Colonic mucosa (tissue), 4 donors: ENCODE results near the gene MAP2K5. TPM values are rescaled to one million over a fixed set of nuclear protein-coding genes. Genes with fewer than 3 reads are reported as not detected.

Experiments
- DNase-seq: peaks from one replicate; pipeline ENCODE4 v3.0.0-alpha.2; 2020
- H3K27ac ChIP-seq: fragments of 200-600 bp; one replicate; pipeline ENCODE4 v1.8.0; 2021
- H3K27me3 ChIP-seq: fragments of 200-600 bp; one replicate; pipeline ENCODE4 v1.8.0; 2021
- H3K36me3 ChIP-seq: fragments of 200-600 bp; one replicate; pipeline ENCODE4 v1.8.0; 2021
- H3K4me1 ChIP-seq: fragments of 200-600 bp; one replicate; pipeline ENCODE4 v1.8.0; 2021; ENCODE audit warnings: mild to moderate bottlenecking
- H3K4me3 ChIP-seq: fragments of 200-600 bp; one replicate; pipeline ENCODE4 v1.8.0; 2021
- H3K9ac ChIP-seq, 2 donors: one replicate each; pipeline ENCODE4 v1.7.0; 2013; ENCODE audit warnings: control low read depth in 2 of 2, low read depth in 2 of 2, low read length in 2 of 2
- H3K9me3 ChIP-seq: fragments of 200-600 bp; one replicate; pipeline ENCODE4 v1.8.0; 2021
- CTCF ChIP-seq: fragments of 200-600 bp; IDR thresholded peaks from one replicate; pipeline ENCODE4 v1.8.0; 2022; ENCODE audit warnings: antibody characterized with exemption, mild to moderate bottlenecking
- intact Hi-C: fragments of 100-400 bp; cut with DNase I; formaldehyde crosslinking; loops from one replicate; pipeline ENCODE4 v1.14.1; 2022
- total RNA-seq, 2 donors: library from RNA; stranded (reverse); fragmentation: NEBNext Ultra II Directional in 1 of 2; extraction: Animal tissue kit (Norgen Biotek cat#: 25700) in 1 of 2; gene quantifications; one replicate each; pipeline ENCODE4 v1.2.1, GENCODE V29; 2021
- donor health status: healthy.
- donor health status: DM: no; HTN: no; CAD: no.
- donor health status: DM: no; HTN: no; CAD: no.

MAP2K5 gene
- total RNA-seq, 2 donors from 2014 or later = 19.1 to 20.2 TPM

GRCh38 chr15:67569668-67570067, 27.2 kb downstream of the MAP2K5 start:
- H3K9ac ChIP-seq = no peak overlapping the region
- intact Hi-C loops = no loop called here
- no peak for DNase-seq
- peak overlapping the region; percentile 88 for H3K27ac ChIP-seq
- H3K27me3 ChIP-seq = no peaks in the 10 kb centered on the region
- no peak for TF ChIP-seq CTCF
- no peaks in the 10 kb centered on the region for H3K9me3 ChIP-seq
- H3K36me3 ChIP-seq = no peaks in the 10 kb centered on the region
- H3K4me3 ChIP-seq = no peak overlapping the region
- H3K4me1 ChIP-seq = no peaks in the 10 kb centered on the region

- Histone ChIP-seq H3K9ac (no peak overlapping the region), H3K36me3 (no peaks in the 10 kb centered on the region), H3K4me1 (no peaks in the 10 kb centered on the region), H3K4me3 (no peak overlapping the region), H3K27me3 (no peaks in the 10 kb centered on the region), H3K27ac (peak overlapping the region; percentile 88), H3K9me3 (no peaks in the 10 kb centered on the region)
- intact Hi-C loops = no loop called here
- TF ChIP-seq CTCF = no peak
- no peak for DNase-seq
These were observed 28.6 kb downstream of the MAP2K5 start for GRCh38 chr15:67570875-67571647.

GRCh38 chr15:67571648-67572415, 29.3 kb downstream of the MAP2K5 start:
- Histone ChIP-seq H3K27me3 (no peaks in the 10 kb centered on the region), H3K36me3 (no peaks in the 10 kb centered on the region), H3K27ac (peak overlapping the region; percentile 88), H3K4me1 (no peaks in the 10 kb centered on the region), H3K9ac (peak overlapping the region in 1 of 2 donors; percentile 73), H3K4me3 (no peak overlapping the region), H3K9me3 (no peaks in the 10 kb centered on the region)
- intact Hi-C loops = no loop called here
- DNase-seq = peak; percentile 52
- no peak for TF ChIP-seq CTCF

GRCh38 chr15:67573194-67573593, 30.7 kb downstream of the MAP2K5 start:
- intact Hi-C loops = no loop called here
- H3K36me3 ChIP-seq = no peaks in the 10 kb centered on the region
- no peak overlapping the region for H3K4me3 ChIP-seq
- no peaks in the 10 kb centered on the region for H3K4me1 ChIP-seq
- H3K27me3 ChIP-seq = no peaks in the 10 kb centered on the region
- no peaks in the 10 kb centered on the region for H3K9me3 ChIP-seq
- H3K27ac ChIP-seq = no peak overlapping the region
- no peak for DNase-seq
- no peak for TF ChIP-seq CTCF
- H3K9ac ChIP-seq = no peak overlapping the region

DNA sequence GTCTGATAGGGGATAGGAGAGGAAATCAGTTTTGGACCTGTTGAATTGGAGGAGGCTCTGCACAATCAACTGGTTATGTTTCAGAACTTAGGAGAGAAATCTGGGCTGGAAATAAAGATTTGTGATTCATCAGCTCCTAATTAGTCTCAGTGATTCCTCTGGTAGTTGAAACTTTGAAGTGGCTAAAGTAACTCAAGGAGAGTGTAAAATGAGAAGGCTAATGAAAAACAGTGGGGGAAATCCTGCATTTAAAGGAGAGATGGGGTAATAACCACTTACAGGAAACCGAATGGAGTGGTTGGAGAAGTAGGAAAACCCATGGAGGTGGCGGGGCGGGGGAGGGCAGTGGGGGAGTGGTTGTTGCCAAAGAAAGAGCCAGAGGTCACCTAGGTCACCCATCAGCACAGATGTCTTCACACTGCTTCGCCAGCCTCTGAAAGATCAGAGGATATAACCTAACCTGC, 32.6 kb downstream of the MAP2K5 start:
- Histone ChIP-seq H3K9ac (no peak overlapping the region), H3K4me3 (no peak overlapping the region), H3K27ac (no peak overlapping the region), H3K27me3 (no peaks in the 10 kb centered on the region), H3K9me3 (no peaks in the 10 kb centered on the region), H3K36me3 (no peaks in the 10 kb centered on the region), H3K4me1 (no peaks in the 10 kb centered on the region)
- no peak for TF ChIP-seq CTCF
- intact Hi-C loops = no loop called here
- DNase-seq = no peak
